Hepatocyte (in vitro differentiated cells): ENCODE data around the gene CXCL12. TPM values are rescaled to one million over a fixed set of nuclear protein-coding genes. Genes with fewer than 3 reads are reported as not detected.

Experiments
- DNase-seq: peaks from one replicate; pipeline ENCODE4 v3.0.0-alpha.2; 2016; ENCODE audit warnings: low spot score
- H2AFZ ChIP-seq: fragments of 200-600 bp; sonication (generic); 2 replicates; pipeline ENCODE4 v1.6.0; 2016; ENCODE audit warnings: antibody characterized with exemption, mild to moderate bottlenecking
- H3K27ac ChIP-seq: fragments of 200-600 bp; sonication (generic); 2 replicates; pipeline ENCODE4 v1.5.1; 2016; ENCODE audit warnings: mild to moderate bottlenecking
- H3K27me3 ChIP-seq: fragments of 200-600 bp; sonication (generic); 2 replicates; pipeline ENCODE4 v1.6.1; 2016
- H3K36me3 ChIP-seq: fragments of 200-600 bp; sonication (generic); replicated peaks from 2 replicates; pipeline ENCODE4 v1.5.1; 2016; ENCODE audit warnings: low read depth; ENCODE audit not compliant: insufficient read depth
- H3K4me1 ChIP-seq: fragments of 200-600 bp; sonication (generic); 2 replicates; pipeline ENCODE4 v1.5.1; 2016; ENCODE audit warnings: mild to moderate bottlenecking, moderate library complexity; ENCODE audit not compliant: insufficient read depth
- H3K4me2 ChIP-seq: fragments of 200-600 bp; sonication (generic); 2 replicates; pipeline ENCODE4 v1.6.0; 2016
- H3K4me3 ChIP-seq: fragments of 200-600 bp; sonication (generic); 2 replicates; pipeline ENCODE4 v1.5.1; 2016; ENCODE audit warnings: mild to moderate bottlenecking
- H3K79me2 ChIP-seq: fragments of 200-600 bp; sonication (generic); 2 replicates; pipeline ENCODE4 v1.6.0; 2017; ENCODE audit warnings: mild to moderate bottlenecking
- H3K9me2 ChIP-seq: fragments of 200-600 bp; sonication (generic); replicated peaks from 2 replicates; pipeline ENCODE4 v1.6.0; 2017; ENCODE audit warnings: mild to moderate bottlenecking; ENCODE audit not compliant: insufficient read depth
- H3K9me3 ChIP-seq: fragments of 200-600 bp; sonication (generic); 2 replicates; pipeline ENCODE4 v1.5.1; 2016; ENCODE audit warnings: low read depth, mild to moderate bottlenecking
- H4K20me1 ChIP-seq: fragments of 200-600 bp; sonication (generic); 2 replicates; pipeline ENCODE4 v1.6.0; 2016; ENCODE audit warnings: mild to moderate bottlenecking; ENCODE audit not compliant: insufficient read depth, poor library complexity, severe bottlenecking
- CTCF ChIP-seq: fragments of 200-600 bp; sonication (generic); IDR thresholded peaks from 2 replicates; pipeline ENCODE4 v1.5.1; 2016; ENCODE audit warnings: antibody characterized with exemption, mild to moderate bottlenecking; ENCODE audit not compliant: poor library complexity
- EZH2 ChIP-seq: fragments of 200-600 bp; sonication (generic); IDR thresholded peaks from 2 replicates; pipeline ENCODE4 v1.6.1; 2016; ENCODE audit warnings: antibody characterized with exemption, mild to moderate bottlenecking, borderline replicate concordance
- EZH2phosphoT487 ChIP-seq: fragments of 200-600 bp; sonication (generic); IDR thresholded peaks from one replicate; pipeline ENCODE4 v1.6.1; 2018; ENCODE audit warnings: antibody characterized with exemption, mild to moderate bottlenecking, low read depth, moderate library complexity; ENCODE audit not compliant: unreplicated experiment, severe bottlenecking
- WGBS: methylation state at CpG from one replicate; pipeline ENCODE4 v1.1.6; 2016; ENCODE audit warnings: low lambda C conversion rate; ENCODE audit errors: missing lambda C conversion rate; 5-methylcytosine and 5-hydroxymethylcytosine counted together
- polyA plus RNA-seq: library from polyadenylated mRNA; unstranded; fragments of >200 nt; fragmentation: Nextera tagmentation; extraction: Ambion mirVana; gene quantifications from 2 replicates; pipeline ENCODE4 v1.2.1, GENCODE V29; 2016
- total RNA-seq: library from RNA; depleted of rRNA; stranded (reverse); fragments of >200 nt; gene quantifications from 2 replicates; pipeline ENCODE4 v1.2.3, GENCODE V29; 2014

The CXCL12 gene
- total and polyA plus RNA-seq, 2 experiments from 2014 or later, result 13.2 to 41.8 TPM

DNA sequence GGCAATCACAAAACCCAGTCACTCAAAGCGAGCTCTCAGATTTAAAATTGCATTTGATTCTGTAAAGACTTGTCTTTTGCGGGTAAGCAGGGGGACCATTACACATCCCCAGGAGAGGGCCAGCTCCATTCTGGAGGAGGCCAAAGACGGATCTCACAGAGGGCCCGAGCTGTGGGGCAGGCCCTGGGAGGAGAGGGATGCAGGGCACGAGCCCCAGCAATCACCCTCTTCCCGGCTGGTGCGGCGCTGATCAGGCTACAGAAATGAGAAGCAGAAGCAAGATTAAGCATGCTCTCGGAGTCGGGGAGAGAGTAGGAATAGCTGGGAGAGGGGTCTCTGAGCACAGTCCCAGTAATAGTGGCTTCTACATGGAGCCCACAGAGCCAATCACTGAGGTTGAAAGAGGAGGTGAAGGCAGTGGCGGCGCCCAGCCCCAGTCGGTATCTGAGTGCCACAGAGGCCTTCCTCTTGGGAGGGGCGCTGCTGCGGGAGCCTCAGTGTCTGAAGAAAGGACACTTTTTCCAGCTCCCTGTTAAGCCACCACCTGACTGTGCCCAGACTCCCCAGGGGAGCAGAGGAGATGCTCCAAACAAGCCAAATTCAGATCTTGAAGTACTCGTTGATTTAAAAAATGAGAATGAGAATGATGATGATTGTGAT, 7.1 kb downstream of the CXCL12 start:
- H3K27me3 ChIP-seq, result peaks cover 19% of the 10 kb centered on the region
- no peak overlapping the region for H3K4me2 ChIP-seq
- WGBS, result 91% methylated on average over 16 of the region's 16 CpGs
- H3K27ac ChIP-seq, result no peak overlapping the region
- H3K79me2 ChIP-seq, result peaks cover 12% of the 10 kb centered on the region
- H3K9me2 ChIP-seq, result no peaks in the 10 kb centered on the region
- no peaks in the 10 kb centered on the region for H3K9me3 ChIP-seq
- no peaks in the 10 kb centered on the region for H3K4me1 ChIP-seq
- no peak for DNase-seq
- H4K20me1 ChIP-seq, result peaks cover 8% of the 10 kb centered on the region
- H2AFZ ChIP-seq, result no peak overlapping the region
- H3K4me3 ChIP-seq, result no peak overlapping the region
- H3K36me3 ChIP-seq, result no peaks in the 10 kb centered on the region
- TF ChIP-seq CTCF (no peak), EZH2 (no peak), EZH2phosphoT487 (no peak)

DNA sequence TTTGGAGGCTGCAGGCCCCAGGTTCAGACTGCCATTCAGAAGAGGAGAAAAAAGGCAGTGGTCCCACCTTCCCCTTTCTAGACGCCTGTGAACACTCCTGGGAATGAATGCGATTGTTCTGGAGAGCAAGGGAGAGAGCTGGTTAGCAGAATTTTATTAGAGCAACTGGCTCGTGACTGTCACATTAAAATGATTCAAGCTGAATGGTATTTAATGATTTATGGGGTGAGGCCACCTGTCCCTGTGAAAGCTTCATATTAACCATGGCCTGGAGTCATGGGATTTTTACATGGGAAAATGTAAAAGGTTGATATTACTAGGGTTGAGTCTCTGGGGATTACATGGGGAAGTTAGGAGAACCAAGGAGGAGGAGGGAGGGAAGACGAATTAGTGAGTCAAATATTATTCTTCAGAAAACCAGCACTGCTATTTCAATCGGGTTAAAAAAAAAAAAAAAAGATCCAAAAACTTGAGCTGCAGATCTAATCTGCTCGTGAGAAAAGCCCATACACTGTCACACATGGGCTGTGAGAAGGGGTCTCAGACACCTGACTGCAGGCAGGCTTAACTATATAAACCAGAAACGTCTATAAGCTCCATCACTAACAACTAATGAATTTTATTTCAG, 8.3 kb downstream of the CXCL12 start:
- Histone ChIP-seq H3K27ac (no peak overlapping the region), H4K20me1 (peaks cover 4% of the 10 kb centered on the region), H3K79me2 (peaks cover 3% of the 10 kb centered on the region), H3K4me2 (no peak overlapping the region), H3K4me3 (no peak overlapping the region), H3K27me3 (peaks cover 11% of the 10 kb centered on the region), H3K9me3 (no peaks in the 10 kb centered on the region), H3K9me2 (no peaks in the 10 kb centered on the region), H3K36me3 (no peaks in the 10 kb centered on the region), H2AFZ (no peak overlapping the region), H3K4me1 (no peaks in the 10 kb centered on the region)
- DNase-seq, result no peak
- no peak for TF ChIP-seq CTCF
- TF ChIP-seq EZH2phosphoT487, result no peak
- TF ChIP-seq EZH2, result no peak
- WGBS, result 53% methylated on average over 7 of the region's 7 CpGs

DNA sequence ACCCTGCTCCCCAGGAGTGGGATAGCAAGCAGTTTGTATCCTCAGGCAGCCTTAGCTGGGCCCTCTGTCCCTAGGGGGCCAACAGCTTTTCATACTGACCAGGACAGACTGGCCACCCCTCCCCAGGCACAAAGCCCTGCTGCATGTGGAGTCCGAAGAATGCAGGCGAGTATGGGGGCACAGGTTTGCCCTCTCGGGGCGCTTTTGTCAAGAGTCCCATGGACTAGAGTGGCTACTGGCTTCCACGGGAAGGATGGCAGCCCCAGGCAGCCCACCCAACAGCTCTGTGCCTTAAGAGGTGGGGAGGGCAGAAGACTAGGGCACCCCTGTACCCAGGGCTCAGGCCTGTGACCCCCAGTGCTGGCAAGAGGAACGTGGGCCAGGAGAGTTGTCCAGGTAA, 10.7 kb downstream of the CXCL12 start:
- H4K20me1 ChIP-seq, result peaks cover 4% of the 10 kb centered on the region
- H3K79me2 ChIP-seq, result no peaks in the 10 kb centered on the region
- H3K4me2 ChIP-seq, result no peak overlapping the region
- H3K9me2 ChIP-seq, result no peaks in the 10 kb centered on the region
- TF ChIP-seq CTCF (no peak), EZH2phosphoT487 (no peak), EZH2 (no peak)
- no peaks in the 10 kb centered on the region for H3K36me3 ChIP-seq
- H3K27ac ChIP-seq, result no peak overlapping the region
- peaks cover 7% of the 10 kb centered on the region for H3K27me3 ChIP-seq
- no peak for DNase-seq
- no peak overlapping the region for H3K4me3 ChIP-seq
- H3K4me1 ChIP-seq, result no peaks in the 10 kb centered on the region
- no peaks in the 10 kb centered on the region for H3K9me3 ChIP-seq
- H2AFZ ChIP-seq, result no peak overlapping the region
- 83% methylated on average over 6 of the region's 6 CpGs for whole genome bisulfite sequencing
